ENCODE measurements around the gene MAGED1. TPM values are rescaled to one million over a fixed set of nuclear protein-coding genes. Genes with fewer than 3 reads are reported as not detected.

MAGED1 gene
- total RNA-seq, 1 donor from 2014 or later: 61.7 TPM

- DNase-seq: no peak
- Histone ChIP-seq H3K4me1 (no peaks in the 10 kb centered on the region), H3K9me3 (replicated peaks) (peaks cover 7% of the 10 kb centered on the region), H3K4me3 (no peak overlapping the region), H3K36me3 (no peaks in the 10 kb centered on the region), H3K27ac (replicated peaks) (no peak overlapping the region), H3K27me3 (ENCODE audit: low read depth) (no peaks in the 10 kb centered on the region)
- intact Hi-C loops (cut with micrococcal nuclease): no loop called here
- TF ChIP-seq, protein P1, sequence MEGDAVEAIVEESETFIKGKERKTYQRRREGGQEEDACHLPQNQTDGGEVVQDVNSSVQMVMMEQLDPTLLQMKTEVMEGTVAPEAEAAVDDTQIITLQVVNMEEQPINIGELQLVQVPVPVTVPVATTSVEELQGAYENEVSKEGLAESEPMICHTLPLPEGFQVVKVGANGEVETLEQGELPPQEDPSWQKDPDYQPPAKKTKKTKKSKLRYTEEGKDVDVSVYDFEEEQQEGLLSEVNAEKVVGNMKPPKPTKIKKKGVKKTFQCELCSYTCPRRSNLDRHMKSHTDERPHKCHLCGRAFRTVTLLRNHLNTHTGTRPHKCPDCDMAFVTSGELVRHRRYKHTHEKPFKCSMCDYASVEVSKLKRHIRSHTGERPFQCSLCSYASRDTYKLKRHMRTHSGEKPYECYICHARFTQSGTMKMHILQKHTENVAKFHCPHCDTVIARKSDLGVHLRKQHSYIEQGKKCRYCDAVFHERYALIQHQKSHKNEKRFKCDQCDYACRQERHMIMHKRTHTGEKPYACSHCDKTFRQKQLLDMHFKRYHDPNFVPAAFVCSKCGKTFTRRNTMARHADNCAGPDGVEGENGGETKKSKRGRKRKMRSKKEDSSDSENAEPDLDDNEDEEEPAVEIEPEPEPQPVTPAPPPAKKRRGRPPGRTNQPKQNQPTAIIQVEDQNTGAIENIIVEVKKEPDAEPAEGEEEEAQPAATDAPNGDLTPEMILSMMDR (IDR thresholded peaks at IDR 0.05; ENCODE audit: borderline replicate concordance): no peak
Observed at GRCh38 chrX:51853251-51853650, 40.2 kb upstream of the MAGED1 start.

GRCh38 chrX:51855698-51856097 is 37.7 kb upstream of the MAGED1 start:
- intact Hi-C loops (cut with micrococcal nuclease): no loop called here
- Histone ChIP-seq H3K36me3 (no peaks in the 10 kb centered on the region), H3K27me3 (ENCODE audit: low read depth) (no peaks in the 10 kb centered on the region), H3K4me3 (no peak overlapping the region), H3K4me1 (no peaks in the 10 kb centered on the region), H3K27ac (replicated peaks) (no peak overlapping the region), H3K9me3 (replicated peaks) (peaks cover 7% of the 10 kb centered on the region)
- TF ChIP-seq, protein P1 (IDR thresholded peaks at IDR 0.05; ENCODE audit: borderline replicate concordance): no peak
- DNase-seq: no peak

DNA sequence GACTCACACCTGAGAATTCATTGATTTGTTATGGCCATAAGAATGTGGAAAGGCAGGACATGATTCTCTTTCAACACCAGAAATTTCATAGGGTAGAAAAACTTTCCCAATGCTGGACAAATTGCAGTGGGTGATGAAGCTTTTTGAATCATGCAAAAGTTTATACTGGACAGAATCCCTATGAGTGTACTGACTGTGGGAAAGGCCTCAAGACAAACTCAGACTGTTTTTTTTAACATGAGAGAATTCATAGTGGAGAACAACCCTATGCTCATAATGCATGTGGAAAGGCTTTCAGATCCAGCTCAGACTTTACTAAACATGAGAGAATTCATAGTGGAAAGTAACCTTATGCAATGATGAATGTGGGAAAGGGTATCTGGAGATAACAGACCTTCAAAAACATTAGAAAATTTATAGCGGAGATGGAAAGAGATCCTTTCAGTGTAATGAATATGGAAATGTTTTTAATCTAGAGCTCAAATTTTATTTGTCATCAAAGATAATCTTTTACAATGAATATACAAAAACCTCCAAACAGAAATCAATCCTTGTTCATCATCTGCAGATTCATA is 36.2 kb upstream of the MAGED1 start:
- TF ChIP-seq, protein P1 (IDR thresholded peaks at IDR 0.05; ENCODE audit: borderline replicate concordance): no peak
- intact Hi-C loops (cut with micrococcal nuclease): no loop called here
- no peak overlapping the region for H3K4me3 ChIP-seq
- no peak overlapping the region for H3K27ac ChIP-seq (replicated peaks)
- DNase-seq: no peak
- H3K27me3 ChIP-seq (ENCODE audit: low read depth): no peaks in the 10 kb centered on the region
- H3K9me3 ChIP-seq (replicated peaks): peaks cover 7% of the 10 kb centered on the region
- H3K4me1 ChIP-seq: no peaks in the 10 kb centered on the region
- H3K36me3 ChIP-seq: no peaks in the 10 kb centered on the region

GRCh38 chrX:51860679-51861078 is 32.7 kb upstream of the MAGED1 start:
- H3K4me1 ChIP-seq: no peaks in the 10 kb centered on the region
- TF ChIP-seq, protein P1 (IDR thresholded peaks at IDR 0.05; ENCODE audit: borderline replicate concordance): peak; percentile 58
- H3K9me3 ChIP-seq (replicated peaks): peaks cover 7% of the 10 kb centered on the region
- no peak overlapping the region for H3K27ac ChIP-seq (replicated peaks)
- intact Hi-C loops (cut with micrococcal nuclease): no loop called here
- H3K4me3 ChIP-seq: no peak overlapping the region
- no peak for DNase-seq
- no peaks in the 10 kb centered on the region for H3K27me3 ChIP-seq (ENCODE audit: low read depth)
- no peaks in the 10 kb centered on the region for H3K36me3 ChIP-seq

DNA sequence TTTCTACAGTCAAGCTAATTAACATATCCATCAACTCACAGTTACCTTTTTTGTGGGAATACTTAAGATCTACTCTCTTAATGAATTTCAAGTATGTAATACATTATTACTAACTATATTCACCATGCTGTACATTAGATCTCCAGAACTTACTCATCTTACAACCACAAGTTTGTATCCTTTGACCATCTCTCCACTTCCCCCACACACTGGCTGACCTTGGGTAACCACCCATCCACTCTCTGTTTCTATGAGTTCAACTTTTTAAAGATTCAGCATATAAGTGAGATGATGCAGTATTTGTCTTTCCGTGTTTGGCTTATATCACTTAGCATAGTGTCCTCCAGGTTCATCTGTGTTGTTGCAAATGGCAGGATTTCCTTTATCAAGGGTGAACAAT is 30.5 kb upstream of the MAGED1 start:
- no peak for DNase-seq
- Histone ChIP-seq H3K36me3 (no peaks in the 10 kb centered on the region), H3K4me1 (no peaks in the 10 kb centered on the region), H3K27ac (replicated peaks) (no peak overlapping the region), H3K4me3 (no peak overlapping the region), H3K9me3 (replicated peaks) (no peaks in the 10 kb centered on the region), H3K27me3 (ENCODE audit: low read depth) (no peaks in the 10 kb centered on the region)
- TF ChIP-seq, protein P1 (IDR thresholded peaks at IDR 0.05; ENCODE audit: borderline replicate concordance): no peak
- intact Hi-C loops (cut with micrococcal nuclease): no loop called here

Measured in left ventricle myocardium inferior (tissue), 1 donor.